ENCODE data around the gene MAPK8. TPM values are rescaled to one million over a fixed set of nuclear protein-coding genes. Genes with fewer than 3 reads are reported as not detected.

Gene MAPK8
- total and polyA plus RNA-seq, 9 of the 15 experiments (the other 6 are each of a cell fraction or from before 2014, with no cell fraction given) = 6.4 to 159 (median 71.0) TPM

DNA sequence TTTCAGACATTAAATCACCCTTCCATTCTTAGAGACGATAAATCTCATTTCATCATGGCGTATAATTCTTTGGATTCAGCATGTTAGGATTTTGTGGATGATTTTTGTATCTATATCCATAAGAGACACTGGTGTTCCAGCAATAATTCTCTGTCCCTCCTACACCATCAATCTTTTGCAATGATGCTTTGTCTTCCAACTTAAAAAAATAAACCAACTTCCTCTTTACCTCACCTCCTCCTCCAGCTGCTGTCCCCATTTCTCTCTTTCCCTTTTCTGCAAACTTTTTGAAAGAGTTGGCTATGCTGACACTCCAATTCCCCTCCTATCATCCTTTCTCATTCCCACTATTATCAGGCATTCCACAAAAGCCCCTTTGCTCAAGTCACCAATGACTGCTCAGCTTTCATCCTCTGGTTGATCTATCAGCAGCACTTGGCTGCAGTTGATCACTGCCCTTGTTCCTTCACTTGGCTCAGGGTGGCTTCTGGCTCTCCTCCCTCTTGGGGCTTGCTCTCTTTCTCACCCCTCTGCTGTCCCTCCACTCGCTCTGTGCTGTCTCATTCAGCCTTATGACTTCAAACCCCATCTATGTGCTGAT, 168.4 kb downstream of the MAPK8 start (continued):
- TF ChIP-seq, protein P1, sequence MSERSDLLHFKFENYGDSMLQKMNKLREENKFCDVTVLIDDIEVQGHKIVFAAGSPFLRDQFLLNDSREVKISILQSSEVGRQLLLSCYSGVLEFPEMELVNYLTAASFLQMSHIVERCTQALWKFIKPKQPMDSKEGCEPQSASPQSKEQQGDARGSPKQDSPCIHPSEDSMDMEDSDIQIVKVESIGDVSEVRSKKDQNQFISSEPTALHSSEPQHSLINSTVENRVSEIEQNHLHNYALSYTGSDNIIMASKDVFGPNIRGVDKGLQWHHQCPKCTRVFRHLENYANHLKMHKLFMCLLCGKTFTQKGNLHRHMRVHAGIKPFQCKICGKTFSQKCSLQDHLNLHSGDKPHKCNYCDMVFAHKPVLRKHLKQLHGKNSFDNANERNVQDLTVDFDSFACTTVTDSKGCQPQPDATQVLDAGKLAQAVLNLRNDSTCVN (CRISPR knock-in tag; IDR thresholded peaks at IDR 0.05) = peak; percentile 48; the same call in 1 of the 2 replicates
- TF ChIP-seq CREBBP (IDR thresholded peaks at IDR 0.05; ENCODE audit: low read depth, low read length) (no peak), RAD21 (CRISPR knock-in tag; conservative IDR thresholded peaks at IDR 0.05 in 1 of 2, IDR thresholded peaks at IDR 0.05 in 1 of 2) (no peak), U2AF1 (optimal IDR thresholded peaks at IDR 0.05; ENCODE audit: low read depth, low read length) (no peak), JUN (IDR thresholded peaks at IDR 0.05; ENCODE audit: borderline replicate concordance, low read depth, low read length) (no peak), JUN (CRISPR knock-in tag; IDR thresholded peaks at IDR 0.05; ENCODE audit: borderline replicate concordance) (no peak), BDP1 (IDR thresholded peaks at IDR 0.05; ENCODE audit: insufficient read depth, insufficient read length) (no peak), NCOA6 (IDR thresholded peaks at IDR 0.05) (no peak), NFYB (IDR thresholded peaks at IDR 0.05; ENCODE audit: extremely low read depth, insufficient read length) (no peak), ELK3 (CRISPR knock-in tag; IDR thresholded peaks at IDR 0.05) (no peak), POLR2B (IDR thresholded peaks at IDR 0.05; ENCODE audit: low read depth, partially characterized antibody) (no peak)
- TF ChIP-seq, protein P2, sequence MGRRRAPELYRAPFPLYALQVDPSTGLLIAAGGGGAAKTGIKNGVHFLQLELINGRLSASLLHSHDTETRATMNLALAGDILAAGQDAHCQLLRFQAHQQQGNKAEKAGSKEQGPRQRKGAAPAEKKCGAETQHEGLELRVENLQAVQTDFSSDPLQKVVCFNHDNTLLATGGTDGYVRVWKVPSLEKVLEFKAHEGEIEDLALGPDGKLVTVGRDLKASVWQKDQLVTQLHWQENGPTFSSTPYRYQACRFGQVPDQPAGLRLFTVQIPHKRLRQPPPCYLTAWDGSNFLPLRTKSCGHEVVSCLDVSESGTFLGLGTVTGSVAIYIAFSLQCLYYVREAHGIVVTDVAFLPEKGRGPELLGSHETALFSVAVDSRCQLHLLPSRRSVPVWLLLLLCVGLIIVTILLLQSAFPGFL (CRISPR knock-in tag; IDR thresholded peaks at IDR 0.05) = no peak
- TF ChIP-seq, protein P3, sequence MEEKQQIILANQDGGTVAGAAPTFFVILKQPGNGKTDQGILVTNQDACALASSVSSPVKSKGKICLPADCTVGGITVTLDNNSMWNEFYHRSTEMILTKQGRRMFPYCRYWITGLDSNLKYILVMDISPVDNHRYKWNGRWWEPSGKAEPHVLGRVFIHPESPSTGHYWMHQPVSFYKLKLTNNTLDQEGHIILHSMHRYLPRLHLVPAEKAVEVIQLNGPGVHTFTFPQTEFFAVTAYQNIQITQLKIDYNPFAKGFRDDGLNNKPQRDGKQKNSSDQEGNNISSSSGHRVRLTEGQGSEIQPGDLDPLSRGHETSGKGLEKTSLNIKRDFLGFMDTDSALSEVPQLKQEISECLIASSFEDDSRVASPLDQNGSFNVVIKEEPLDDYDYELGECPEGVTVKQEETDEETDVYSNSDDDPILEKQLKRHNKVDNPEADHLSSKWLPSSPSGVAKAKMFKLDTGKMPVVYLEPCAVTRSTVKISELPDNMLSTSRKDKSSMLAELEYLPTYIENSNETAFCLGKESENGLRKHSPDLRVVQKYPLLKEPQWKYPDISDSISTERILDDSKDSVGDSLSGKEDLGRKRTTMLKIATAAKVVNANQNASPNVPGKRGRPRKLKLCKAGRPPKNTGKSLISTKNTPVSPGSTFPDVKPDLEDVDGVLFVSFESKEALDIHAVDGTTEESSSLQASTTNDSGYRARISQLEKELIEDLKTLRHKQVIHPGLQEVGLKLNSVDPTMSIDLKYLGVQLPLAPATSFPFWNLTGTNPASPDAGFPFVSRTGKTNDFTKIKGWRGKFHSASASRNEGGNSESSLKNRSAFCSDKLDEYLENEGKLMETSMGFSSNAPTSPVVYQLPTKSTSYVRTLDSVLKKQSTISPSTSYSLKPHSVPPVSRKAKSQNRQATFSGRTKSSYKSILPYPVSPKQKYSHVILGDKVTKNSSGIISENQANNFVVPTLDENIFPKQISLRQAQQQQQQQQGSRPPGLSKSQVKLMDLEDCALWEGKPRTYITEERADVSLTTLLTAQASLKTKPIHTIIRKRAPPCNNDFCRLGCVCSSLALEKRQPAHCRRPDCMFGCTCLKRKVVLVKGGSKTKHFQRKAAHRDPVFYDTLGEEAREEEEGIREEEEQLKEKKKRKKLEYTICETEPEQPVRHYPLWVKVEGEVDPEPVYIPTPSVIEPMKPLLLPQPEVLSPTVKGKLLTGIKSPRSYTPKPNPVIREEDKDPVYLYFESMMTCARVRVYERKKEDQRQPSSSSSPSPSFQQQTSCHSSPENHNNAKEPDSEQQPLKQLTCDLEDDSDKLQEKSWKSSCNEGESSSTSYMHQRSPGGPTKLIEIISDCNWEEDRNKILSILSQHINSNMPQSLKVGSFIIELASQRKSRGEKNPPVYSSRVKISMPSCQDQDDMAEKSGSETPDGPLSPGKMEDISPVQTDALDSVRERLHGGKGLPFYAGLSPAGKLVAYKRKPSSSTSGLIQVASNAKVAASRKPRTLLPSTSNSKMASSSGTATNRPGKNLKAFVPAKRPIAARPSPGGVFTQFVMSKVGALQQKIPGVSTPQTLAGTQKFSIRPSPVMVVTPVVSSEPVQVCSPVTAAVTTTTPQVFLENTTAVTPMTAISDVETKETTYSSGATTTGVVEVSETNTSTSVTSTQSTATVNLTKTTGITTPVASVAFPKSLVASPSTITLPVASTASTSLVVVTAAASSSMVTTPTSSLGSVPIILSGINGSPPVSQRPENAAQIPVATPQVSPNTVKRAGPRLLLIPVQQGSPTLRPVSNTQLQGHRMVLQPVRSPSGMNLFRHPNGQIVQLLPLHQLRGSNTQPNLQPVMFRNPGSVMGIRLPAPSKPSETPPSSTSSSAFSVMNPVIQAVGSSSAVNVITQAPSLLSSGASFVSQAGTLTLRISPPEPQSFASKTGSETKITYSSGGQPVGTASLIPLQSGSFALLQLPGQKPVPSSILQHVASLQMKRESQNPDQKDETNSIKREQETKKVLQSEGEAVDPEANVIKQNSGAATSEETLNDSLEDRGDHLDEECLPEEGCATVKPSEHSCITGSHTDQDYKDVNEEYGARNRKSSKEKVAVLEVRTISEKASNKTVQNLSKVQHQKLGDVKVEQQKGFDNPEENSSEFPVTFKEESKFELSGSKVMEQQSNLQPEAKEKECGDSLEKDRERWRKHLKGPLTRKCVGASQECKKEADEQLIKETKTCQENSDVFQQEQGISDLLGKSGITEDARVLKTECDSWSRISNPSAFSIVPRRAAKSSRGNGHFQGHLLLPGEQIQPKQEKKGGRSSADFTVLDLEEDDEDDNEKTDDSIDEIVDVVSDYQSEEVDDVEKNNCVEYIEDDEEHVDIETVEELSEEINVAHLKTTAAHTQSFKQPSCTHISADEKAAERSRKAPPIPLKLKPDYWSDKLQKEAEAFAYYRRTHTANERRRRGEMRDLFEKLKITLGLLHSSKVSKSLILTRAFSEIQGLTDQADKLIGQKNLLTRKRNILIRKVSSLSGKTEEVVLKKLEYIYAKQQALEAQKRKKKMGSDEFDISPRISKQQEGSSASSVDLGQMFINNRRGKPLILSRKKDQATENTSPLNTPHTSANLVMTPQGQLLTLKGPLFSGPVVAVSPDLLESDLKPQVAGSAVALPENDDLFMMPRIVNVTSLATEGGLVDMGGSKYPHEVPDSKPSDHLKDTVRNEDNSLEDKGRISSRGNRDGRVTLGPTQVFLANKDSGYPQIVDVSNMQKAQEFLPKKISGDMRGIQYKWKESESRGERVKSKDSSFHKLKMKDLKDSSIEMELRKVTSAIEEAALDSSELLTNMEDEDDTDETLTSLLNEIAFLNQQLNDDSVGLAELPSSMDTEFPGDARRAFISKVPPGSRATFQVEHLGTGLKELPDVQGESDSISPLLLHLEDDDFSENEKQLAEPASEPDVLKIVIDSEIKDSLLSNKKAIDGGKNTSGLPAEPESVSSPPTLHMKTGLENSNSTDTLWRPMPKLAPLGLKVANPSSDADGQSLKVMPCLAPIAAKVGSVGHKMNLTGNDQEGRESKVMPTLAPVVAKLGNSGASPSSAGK (IDR thresholded peaks at IDR 0.05) = no peak

All from K562 (cell line).